WERI-Rb-1 (cell line): ENCODE data around the gene MED26.
A peak's percentile ranks its signal among the peaks of the same experiment; 100 is the strongest.
"Not testable (repeated sequence)": the region's sequence is repeated elsewhere in the genome, so short reads cannot be mapped to it uniquely, and the experiment has no call there.

ENCODE experiments used
- DNase-seq: peaks from one replicate; pipeline ENCODE4 v3.0.0-alpha.2; 2020
- H3K27ac ChIP-seq: fragments of 250-450 bp; sonication (Bioruptor Pico); 2 replicates; pipeline ENCODE4 v1.5.1; 2020; ENCODE audit warnings: mild to moderate bottlenecking, moderate library complexity
- H3K27me3 ChIP-seq: fragments of 250-450 bp; sonication (Bioruptor Pico); 2 replicates; pipeline ENCODE4 v1.5.1; 2021; ENCODE audit warnings: mild to moderate bottlenecking, low read depth, moderate library complexity; ENCODE audit not compliant: insufficient read depth, severe bottlenecking
- H3K36me3 ChIP-seq: fragments of 250-450 bp; sonication (Bioruptor Pico); 2 replicates; pipeline ENCODE4 v1.5.1; 2020; ENCODE audit warnings: mild to moderate bottlenecking, moderate library complexity
- H3K4me3 ChIP-seq: 2 replicates; pipeline ENCODE4 v1.5.1; 2011; ENCODE audit warnings: low read depth, mild to moderate bottlenecking, control low read depth, low read length
- H3K9me3 ChIP-seq: fragments of 250-450 bp; sonication (Bioruptor Pico); 2 replicates; pipeline ENCODE4 v1.5.1; 2021; ENCODE audit warnings: mild to moderate bottlenecking, moderate library complexity; ENCODE audit not compliant: severe bottlenecking
- TF ChIP-seq, protein P1 (sequence below): IDR thresholded peaks from 2 replicates; pipeline ENCODE4 v1.5.1; 2011; ENCODE audit warnings: low read depth, mild to moderate bottlenecking, control low read depth, inconsistent platforms, low read length

The MED26 gene

GRCh38 chr19:16659464-16659831 lies 31.4 kb upstream of the MED26 start:
- Histone ChIP-seq H3K27ac (peak overlapping the region; percentile 97), H3K27me3 (no peaks in the 10 kb centered on the region), H3K36me3 (peaks cover 36% of the 10 kb centered on the region), H3K4me3 (peak overlapping the region; percentile 81), H3K9me3 (no peaks in the 10 kb centered on the region)
- TF ChIP-seq, protein P1, sequence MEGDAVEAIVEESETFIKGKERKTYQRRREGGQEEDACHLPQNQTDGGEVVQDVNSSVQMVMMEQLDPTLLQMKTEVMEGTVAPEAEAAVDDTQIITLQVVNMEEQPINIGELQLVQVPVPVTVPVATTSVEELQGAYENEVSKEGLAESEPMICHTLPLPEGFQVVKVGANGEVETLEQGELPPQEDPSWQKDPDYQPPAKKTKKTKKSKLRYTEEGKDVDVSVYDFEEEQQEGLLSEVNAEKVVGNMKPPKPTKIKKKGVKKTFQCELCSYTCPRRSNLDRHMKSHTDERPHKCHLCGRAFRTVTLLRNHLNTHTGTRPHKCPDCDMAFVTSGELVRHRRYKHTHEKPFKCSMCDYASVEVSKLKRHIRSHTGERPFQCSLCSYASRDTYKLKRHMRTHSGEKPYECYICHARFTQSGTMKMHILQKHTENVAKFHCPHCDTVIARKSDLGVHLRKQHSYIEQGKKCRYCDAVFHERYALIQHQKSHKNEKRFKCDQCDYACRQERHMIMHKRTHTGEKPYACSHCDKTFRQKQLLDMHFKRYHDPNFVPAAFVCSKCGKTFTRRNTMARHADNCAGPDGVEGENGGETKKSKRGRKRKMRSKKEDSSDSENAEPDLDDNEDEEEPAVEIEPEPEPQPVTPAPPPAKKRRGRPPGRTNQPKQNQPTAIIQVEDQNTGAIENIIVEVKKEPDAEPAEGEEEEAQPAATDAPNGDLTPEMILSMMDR, result no peak
- no peak for DNase-seq

- TF ChIP-seq, protein P1, result no peak
- peaks cover 56% of the 10 kb centered on the region for H3K36me3 ChIP-seq
- DNase-seq, result no peak
- no peak overlapping the region for H3K27ac ChIP-seq
- no peaks in the 10 kb centered on the region for H3K27me3 ChIP-seq
- no peaks in the 10 kb centered on the region for H3K9me3 ChIP-seq
- H3K4me3 ChIP-seq, result no peak overlapping the region
These were observed 29.4 kb upstream of the MED26 start for GRCh38 chr19:16657384-16657783.

DNA sequence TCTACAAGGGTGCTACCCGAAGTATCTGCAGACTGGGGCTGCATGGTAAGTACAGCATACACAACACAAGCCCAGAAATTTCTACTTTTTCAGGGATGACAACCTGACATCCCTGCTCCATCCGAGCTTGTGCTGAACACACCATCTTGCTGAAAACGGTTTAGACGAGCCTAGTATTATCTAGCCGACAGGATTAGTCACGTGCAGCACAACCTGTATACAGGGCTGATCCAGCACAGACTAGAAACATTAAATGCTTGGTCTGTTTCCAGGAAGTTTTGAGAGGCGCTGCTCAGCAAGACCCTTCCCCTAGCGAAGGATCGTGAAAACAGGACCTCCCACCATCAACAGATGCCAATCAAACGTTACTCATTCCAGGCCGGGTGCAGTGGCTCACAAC lies 27.7 kb upstream of the MED26 start:
- DNase-seq, result peak; percentile 43
- peak overlapping the region; percentile 65 for H3K27ac ChIP-seq
- H3K9me3 ChIP-seq, result no peaks in the 10 kb centered on the region
- no peak overlapping the region for H3K4me3 ChIP-seq
- TF ChIP-seq, protein P1, result no peak
- no peaks in the 10 kb centered on the region for H3K27me3 ChIP-seq
- H3K36me3 ChIP-seq, result peaks cover 69% of the 10 kb centered on the region

- DNase-seq, result no peak
- H3K27ac ChIP-seq, result peak overlapping the region; percentile 65
- H3K4me3 ChIP-seq, result no peak overlapping the region
- H3K27me3 ChIP-seq, result no peaks in the 10 kb centered on the region
- no peaks in the 10 kb centered on the region for H3K9me3 ChIP-seq
- TF ChIP-seq, protein P1, result no peak
- H3K36me3 ChIP-seq, result peaks cover 77% of the 10 kb centered on the region
These were observed 26.6 kb upstream of the MED26 start for GRCh38 chr19:16654627-16655026.

DNA sequence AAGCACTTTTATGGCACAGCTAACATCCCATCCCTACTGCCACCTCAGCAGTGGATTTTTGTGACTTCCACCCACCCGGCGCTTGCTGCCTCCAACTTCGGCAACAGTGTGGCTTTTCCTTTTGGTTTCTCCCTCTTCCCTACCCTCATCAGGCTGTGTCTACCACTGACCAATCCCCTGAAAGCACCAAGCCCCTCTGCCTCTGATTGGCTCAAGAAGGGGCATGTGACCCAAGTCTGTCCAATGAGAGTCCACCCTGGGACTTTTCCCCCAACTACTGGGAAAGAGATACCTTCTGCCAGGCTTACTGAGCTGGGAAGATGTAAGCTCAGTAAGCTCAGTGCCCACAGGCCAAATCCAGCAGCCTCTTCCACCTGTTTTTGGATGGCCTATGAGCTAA lies 26.1 kb upstream of the MED26 start:
- Histone ChIP-seq H3K36me3 (peaks cover 79% of the 10 kb centered on the region), H3K4me3 (no peak overlapping the region), H3K9me3 (no peaks in the 10 kb centered on the region), H3K27ac (peak overlapping the region; percentile 65), H3K27me3 (no peaks in the 10 kb centered on the region)
- TF ChIP-seq, protein P1, result no peak
- no peak for DNase-seq

DNA sequence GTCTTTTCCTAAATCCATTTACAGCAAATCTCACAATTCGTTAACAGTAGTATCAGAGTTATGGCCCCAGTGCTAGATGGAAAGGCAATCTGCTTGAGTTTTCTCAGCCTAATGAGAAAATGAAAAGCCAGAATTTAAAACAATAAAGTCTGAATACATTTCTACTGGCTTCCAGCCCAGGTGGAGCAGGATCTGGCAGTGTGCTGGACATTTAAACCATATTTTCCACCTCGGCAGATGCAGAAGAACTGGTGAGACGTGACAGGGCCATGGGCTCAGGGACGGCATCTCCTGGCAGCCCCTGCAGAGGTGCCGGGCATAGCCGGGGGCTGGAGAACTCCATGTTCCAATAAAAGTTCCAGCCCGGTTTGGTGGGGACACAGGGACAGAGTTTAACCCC lies 24.9 kb upstream of the MED26 start:
- H3K36me3 ChIP-seq, result peaks cover 75% of the 10 kb centered on the region
- TF ChIP-seq, protein P1, result no peak
- no peaks in the 10 kb centered on the region for H3K9me3 ChIP-seq

GRCh38 chr19:16651421-16652188 lies 23.6 kb upstream of the MED26 start:
- not testable (repeated sequence) for DNase-seq, H3K27me3 ChIP-seq, H3K9me3 ChIP-seq, H3K4me3 ChIP-seq, H3K27ac ChIP-seq
- peaks cover 78% of the 10 kb centered on the region for H3K36me3 ChIP-seq

More for the DNA sequence above, 24.9 kb upstream of the MED26 start:
- Histone ChIP-seq H3K27ac (no peak overlapping the region), H3K27me3 (no peaks in the 10 kb centered on the region), H3K4me3 (no peak overlapping the region)
- no peak for DNase-seq
